Type B pancreatic cell (in vitro differentiated cells): ENCODE measurements around the gene ARL9. TPM values are rescaled to one million over a fixed set of nuclear protein-coding genes. Genes with fewer than 3 reads are reported as not detected.

ENCODE experiments used
- DNase-seq: peaks from one replicate; pipeline ENCODE4 v3.0.0; 2021; ENCODE audit warnings: mixed read lengths; ENCODE audit not compliant: unreplicated experiment; ENCODE audit errors: extremely low spot score
- H3K27ac Mint-ChIP-seq: 2 replicates; pipeline ENCODE4 v1.8.0; 2021; ENCODE audit warnings: mild to moderate bottlenecking, mixed read lengths
- H3K27me3 Mint-ChIP-seq: 2 replicates; pipeline ENCODE4 v1.8.0; 2021; ENCODE audit warnings: mixed read lengths
- H3K36me3 Mint-ChIP-seq: 2 replicates; pipeline ENCODE4 v1.8.0; 2021; ENCODE audit warnings: mixed read lengths
- H3K4me1 Mint-ChIP-seq: one replicate; pipeline ENCODE4 v1.8.0; 2021; ENCODE audit warnings: mixed read lengths; ENCODE audit not compliant: unreplicated experiment
- H3K4me3 Mint-ChIP-seq: 2 replicates; pipeline ENCODE4 v1.8.0; 2021; ENCODE audit warnings: mild to moderate bottlenecking, mixed read lengths
- H3K9me3 Mint-ChIP-seq: 2 replicates; pipeline ENCODE4 v1.8.0; 2021; ENCODE audit warnings: mixed read lengths
- total RNA-seq: library from RNA; stranded (reverse); gene quantifications from 2 replicates; pipeline ENCODE4 v1.2.1, GENCODE V29; 2021; ENCODE audit warnings: low replicate concordance
- TF ChIP-seq, protein P1 (sequence below): fragments of 200-600 bp; sonication (generic); conservative IDR thresholded peaks from 2 replicates; pipeline ENCODE4 v1.5.0; 2021; ENCODE audit warnings: antibody characterized with exemption, mild to moderate bottlenecking

ARL9 gene
- total RNA-seq, 1 donor from 2014 or later = 1.1 TPM

- Mint-ChIP-seq H3K4me3 (no peak overlapping the region), H3K27ac (no peak overlapping the region), H3K36me3 (no peaks in the 10 kb centered on the region), H3K4me1 (no peaks in the 10 kb centered on the region), H3K27me3 (peaks cover 22% of the 10 kb centered on the region), H3K9me3 (peaks cover 6% of the 10 kb centered on the region)
- TF ChIP-seq, protein P1, sequence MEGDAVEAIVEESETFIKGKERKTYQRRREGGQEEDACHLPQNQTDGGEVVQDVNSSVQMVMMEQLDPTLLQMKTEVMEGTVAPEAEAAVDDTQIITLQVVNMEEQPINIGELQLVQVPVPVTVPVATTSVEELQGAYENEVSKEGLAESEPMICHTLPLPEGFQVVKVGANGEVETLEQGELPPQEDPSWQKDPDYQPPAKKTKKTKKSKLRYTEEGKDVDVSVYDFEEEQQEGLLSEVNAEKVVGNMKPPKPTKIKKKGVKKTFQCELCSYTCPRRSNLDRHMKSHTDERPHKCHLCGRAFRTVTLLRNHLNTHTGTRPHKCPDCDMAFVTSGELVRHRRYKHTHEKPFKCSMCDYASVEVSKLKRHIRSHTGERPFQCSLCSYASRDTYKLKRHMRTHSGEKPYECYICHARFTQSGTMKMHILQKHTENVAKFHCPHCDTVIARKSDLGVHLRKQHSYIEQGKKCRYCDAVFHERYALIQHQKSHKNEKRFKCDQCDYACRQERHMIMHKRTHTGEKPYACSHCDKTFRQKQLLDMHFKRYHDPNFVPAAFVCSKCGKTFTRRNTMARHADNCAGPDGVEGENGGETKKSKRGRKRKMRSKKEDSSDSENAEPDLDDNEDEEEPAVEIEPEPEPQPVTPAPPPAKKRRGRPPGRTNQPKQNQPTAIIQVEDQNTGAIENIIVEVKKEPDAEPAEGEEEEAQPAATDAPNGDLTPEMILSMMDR = no peak
- DNase-seq = no peak
Measured at GRCh38 chr4:56531823-56532222, 26.2 kb downstream of the ARL9 start.

DNA sequence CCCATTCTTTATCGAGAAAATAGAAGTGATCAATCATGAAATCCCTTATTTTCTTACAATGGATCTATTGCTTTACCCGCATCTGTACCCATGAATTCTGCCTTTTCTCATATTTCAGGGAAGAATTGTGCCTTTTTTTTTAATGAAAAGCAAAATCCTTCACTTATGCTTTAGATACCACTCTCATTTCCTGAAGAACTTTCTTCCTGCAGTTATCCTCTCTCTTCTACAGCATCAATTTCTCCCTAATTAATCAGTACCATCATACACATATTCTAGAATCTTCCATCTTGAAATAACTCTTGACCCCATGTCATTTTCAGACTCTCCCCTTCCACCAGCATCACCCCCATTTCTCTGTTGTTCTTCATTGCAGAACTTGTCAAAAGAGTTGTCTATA, 26.6 kb downstream of the ARL9 start:
- no peaks in the 10 kb centered on the region for H3K4me1 Mint-ChIP-seq
- TF ChIP-seq, protein P1 = no peak
- no peak overlapping the region for H3K4me3 Mint-ChIP-seq
- H3K36me3 Mint-ChIP-seq = no peaks in the 10 kb centered on the region
- H3K27me3 Mint-ChIP-seq = peaks cover 20% of the 10 kb centered on the region
- DNase-seq = no peak
- no peak overlapping the region for H3K27ac Mint-ChIP-seq
- peaks cover 6% of the 10 kb centered on the region for H3K9me3 Mint-ChIP-seq

GRCh38 chr4:56535915-56536314, 30.3 kb downstream of the ARL9 start:
- Mint-ChIP-seq H3K27ac (no peak overlapping the region), H3K9me3 (peaks cover 6% of the 10 kb centered on the region), H3K4me3 (no peak overlapping the region), H3K4me1 (no peaks in the 10 kb centered on the region), H3K36me3 (no peaks in the 10 kb centered on the region), H3K27me3 (peaks cover 4% of the 10 kb centered on the region)
- no peak for DNase-seq
- TF ChIP-seq, protein P1 = no peak

DNA sequence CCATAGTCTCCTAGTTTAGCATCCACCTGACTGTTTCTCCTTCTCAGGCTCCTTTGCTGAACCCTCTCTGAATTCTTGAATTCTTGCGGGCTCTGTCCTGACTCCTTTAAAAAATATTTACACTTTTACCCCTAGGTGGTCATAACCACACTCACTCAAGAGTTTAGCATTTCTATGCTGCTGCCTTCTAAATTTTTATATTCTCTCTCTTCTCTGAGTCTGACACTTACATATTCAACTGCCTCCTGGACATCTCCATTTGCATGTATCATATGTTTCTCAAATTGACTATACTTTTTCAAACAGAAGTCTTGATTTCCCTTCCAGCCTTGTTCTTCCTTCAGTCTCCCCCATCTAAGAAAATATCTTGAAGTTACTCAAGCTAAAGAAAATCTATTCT, 31.6 kb downstream of the ARL9 start:
- H3K27me3 Mint-ChIP-seq = peaks cover 4% of the 10 kb centered on the region
- DNase-seq = no peak
- H3K9me3 Mint-ChIP-seq = peaks cover 6% of the 10 kb centered on the region
- no peak overlapping the region for H3K4me3 Mint-ChIP-seq
- no peaks in the 10 kb centered on the region for H3K36me3 Mint-ChIP-seq
- TF ChIP-seq, protein P1 = no peak
- H3K27ac Mint-ChIP-seq = no peak overlapping the region
- H3K4me1 Mint-ChIP-seq = no peaks in the 10 kb centered on the region

DNA sequence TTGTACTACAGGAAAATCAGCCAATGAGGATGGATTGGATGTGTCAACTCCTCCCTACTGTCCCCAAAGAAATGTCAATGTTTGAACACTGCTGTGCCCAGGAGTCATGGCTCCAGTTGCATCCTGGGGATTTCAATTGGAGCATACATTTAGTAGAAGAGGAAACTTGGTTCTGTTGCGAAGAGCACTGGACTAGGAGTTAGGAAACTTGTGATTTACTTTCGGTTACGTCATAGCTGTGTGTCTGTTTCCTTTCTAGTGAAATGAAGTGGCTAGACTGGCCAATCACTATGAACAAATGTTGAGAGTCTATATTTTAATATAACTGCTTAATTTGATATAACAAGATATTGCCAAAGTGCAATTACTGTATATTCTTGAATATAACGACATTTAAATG, 35.2 kb downstream of the ARL9 start:
- TF ChIP-seq, protein P1 = no peak
- no peaks in the 10 kb centered on the region for H3K4me1 Mint-ChIP-seq
- peaks cover 3% of the 10 kb centered on the region for H3K9me3 Mint-ChIP-seq
- H3K4me3 Mint-ChIP-seq = no peak overlapping the region
- DNase-seq = no peak
- H3K36me3 Mint-ChIP-seq = no peaks in the 10 kb centered on the region
- no peak overlapping the region for H3K27ac Mint-ChIP-seq
- peaks cover 5% of the 10 kb centered on the region for H3K27me3 Mint-ChIP-seq

GRCh38 chr4:56544573-56545131, 39.1 kb downstream of the ARL9 start:
- H3K9me3 Mint-ChIP-seq = no peaks in the 10 kb centered on the region
- no peaks in the 10 kb centered on the region for H3K4me1 Mint-ChIP-seq
- H3K27me3 Mint-ChIP-seq = peaks cover 13% of the 10 kb centered on the region
- peak overlapping the region; percentile 65 for H3K27ac Mint-ChIP-seq
- H3K36me3 Mint-ChIP-seq = no peaks in the 10 kb centered on the region
- peak; percentile 95 for DNase-seq
- peak overlapping the region; percentile 85 for H3K4me3 Mint-ChIP-seq
- TF ChIP-seq, protein P1 = peak; percentile 100
